ENCODE results near the gene MGAT3. TPM values are rescaled to one million over a fixed set of nuclear protein-coding genes. Genes with fewer than 3 reads are reported as not detected.
A peak's percentile ranks its signal among the peaks of the same experiment; 100 is the strongest.

The MGAT3 gene
- total and polyA plus RNA-seq, 2 donors from 2014 or later, result 2.7 to 5.4 TPM

GRCh38 chr22:39490135-39490798 lies 33.5 kb downstream of the MGAT3 start:
- no peak for TF ChIP-seq CTCF (IDR thresholded peaks at IDR 0.05; ENCODE audit: borderline replicate concordance, extremely low read depth, insufficient read depth)
- H3K27me3 ChIP-seq (ENCODE audit: control insufficient read depth, insufficient read depth, low read length), result no peaks in the 10 kb centered on the region
- no peak overlapping the region for H3K27ac ChIP-seq (ENCODE audit: low read depth in 2 of 2, low read length in 2 of 2)
- peak; percentile 60 to 91 (median 75) for DNase-seq
- H3K9me3 ChIP-seq (ENCODE audit: control insufficient read depth in 2 of 3, insufficient read depth in 1 of 3, low read length in 3 of 3), result no peaks in the 10 kb centered on the region
- no peak overlapping the region for H3K9ac ChIP-seq (ENCODE audit: low read length in 3 of 3)
- intact Hi-C loops (cut with DNase I), result no loop called here
- FAIRE-seq, result no peak
- H3K36me3 ChIP-seq (ENCODE audit: control insufficient read depth in 2 of 3, insufficient read depth in 3 of 3, low read length in 3 of 3), result no peaks in the 10 kb centered on the region
- peak overlapping the region in 1 of 3 donors; percentile 11 for H3K4me3 ChIP-seq (ENCODE audit: low read length in 3 of 3)
- H3K4me1 ChIP-seq (ENCODE audit: control insufficient read depth in 2 of 3, insufficient read depth in 2 of 3, low read depth in 1 of 3, low read length in 3 of 3), result peaks cover 0 to 4% (median 2%) of the 10 kb centered on the region in 3 donors

GRCh38 chr22:39490966-39491680 lies 34.3 kb downstream of the MGAT3 start:
- TF ChIP-seq CTCF (IDR thresholded peaks at IDR 0.05; ENCODE audit: borderline replicate concordance, extremely low read depth, insufficient read depth), result no peak
- Histone ChIP-seq H3K27me3 (ENCODE audit: control insufficient read depth, insufficient read depth, low read length) (no peaks in the 10 kb centered on the region), H3K4me1 (ENCODE audit: control insufficient read depth in 2 of 3, insufficient read depth in 2 of 3, low read depth in 1 of 3, low read length in 3 of 3) (peaks cover 0 to 4% (median 2%) of the 10 kb centered on the region in 3 donors), H3K36me3 (ENCODE audit: control insufficient read depth in 2 of 3, insufficient read depth in 3 of 3, low read length in 3 of 3) (no peaks in the 10 kb centered on the region), H3K9me3 (ENCODE audit: control insufficient read depth in 2 of 3, insufficient read depth in 1 of 3, low read length in 3 of 3) (no peaks in the 10 kb centered on the region), H3K4me3 (ENCODE audit: low read length in 3 of 3) (no peak overlapping the region), H3K27ac (ENCODE audit: low read depth in 2 of 2, low read length in 2 of 2) (no peak overlapping the region), H3K9ac (ENCODE audit: low read length in 3 of 3) (no peak overlapping the region)
- peak in 1 of 5 donors; percentile 77 for DNase-seq
- FAIRE-seq, result no peak
- intact Hi-C loops (cut with DNase I), result no loop called here

- intact Hi-C loops (cut with DNase I), result no loop called here
- Histone ChIP-seq H3K4me3 (ENCODE audit: low read length in 3 of 3) (no peak overlapping the region), H3K27me3 (ENCODE audit: control insufficient read depth, insufficient read depth, low read length) (no peaks in the 10 kb centered on the region), H3K9ac (ENCODE audit: low read length in 3 of 3) (no peak overlapping the region), H3K27ac (ENCODE audit: low read depth in 2 of 2, low read length in 2 of 2) (no peak overlapping the region), H3K4me1 (ENCODE audit: control insufficient read depth in 2 of 3, insufficient read depth in 2 of 3, low read depth in 1 of 3, low read length in 3 of 3) (peaks cover 0 to 4% (median 2%) of the 10 kb centered on the region in 3 donors), H3K36me3 (ENCODE audit: control insufficient read depth in 2 of 3, insufficient read depth in 3 of 3, low read length in 3 of 3) (no peaks in the 10 kb centered on the region), H3K9me3 (ENCODE audit: control insufficient read depth in 2 of 3, insufficient read depth in 1 of 3, low read length in 3 of 3) (no peaks in the 10 kb centered on the region)
- FAIRE-seq (no peak), DNase-seq (peak in 1 of 5 donors; percentile 69)
- TF ChIP-seq CTCF (IDR thresholded peaks at IDR 0.05; ENCODE audit: borderline replicate concordance, extremely low read depth, insufficient read depth), result no peak
Measured at GRCh38 chr22:39491696-39492095, 34.9 kb downstream of the MGAT3 start.

Measured in kidney (tissue), 14 donors.